ENCODE measurements around the gene RMDN2. TPM values are rescaled to one million over a fixed set of nuclear protein-coding genes. Genes with fewer than 3 reads are reported as not detected.

Gene RMDN2
- total RNA-seq, 1 experiment from 2014 or later, result 3.2 TPM

GRCh38 chr2:37985333-37985732 lies 60.2 kb downstream of the RMDN2 start:
- H3K36me3 Mint-ChIP-seq (ENCODE audit: insufficient read depth, unreplicated experiment), result no peaks in the 10 kb centered on the region
- ChIA-PET CTCF (interaction anchor here (0.6 to 1.5 kb wide), 8 partner anchors 51 to 291 kb away, joined by 3 to 8 read pairs (median 3); partner anchors contain the start of gene CYP1B1), POLR2A (interaction anchor here (0.6 to 2.7 kb wide), 5 partner anchors 91 to 548 kb away, joined by 3 to 9 read pairs (median 4); partner anchors contain the start of genes ATL2 and CYP1B1)
- intact Hi-C loops (cut with micrococcal nuclease), result loop anchor here (2.0 kb wide), 1 partner anchor 523 kb away; no protein-coding TSS in a partner anchor
- BruUV-seq (replicated peaks), result no TSS peak
- no peaks in the 10 kb centered on the region for H3K27me3 Mint-ChIP-seq (ENCODE audit: insufficient read depth, unreplicated experiment)
- H3K27ac Mint-ChIP-seq (ENCODE audit: low read depth, unreplicated experiment), result no peak overlapping the region
- peaks cover 14% of the 10 kb centered on the region for H3K4me1 Mint-ChIP-seq (ENCODE audit: insufficient read depth, unreplicated experiment)
- no peak overlapping the region for H3K4me3 Mint-ChIP-seq (ENCODE audit: unreplicated experiment)
- DNase-seq (ENCODE audit: unreplicated experiment), result peak; percentile 76
- TF ChIP-seq CTCF (IDR thresholded peaks at IDR 0.05; ENCODE audit: unreplicated experiment), result no peak
- no peaks in the 10 kb centered on the region for H3K9me3 Mint-ChIP-seq (ENCODE audit: unreplicated experiment)

GRCh38 chr2:37987098-37987775 lies 62.1 kb downstream of the RMDN2 start:
- Mint-ChIP-seq H3K4me3 (ENCODE audit: unreplicated experiment) (no peak overlapping the region), H3K36me3 (ENCODE audit: insufficient read depth, unreplicated experiment) (no peaks in the 10 kb centered on the region), H3K27ac (ENCODE audit: low read depth, unreplicated experiment) (no peak overlapping the region), H3K9me3 (ENCODE audit: unreplicated experiment) (no peaks in the 10 kb centered on the region), H3K27me3 (ENCODE audit: insufficient read depth, unreplicated experiment) (no peaks in the 10 kb centered on the region), H3K4me1 (ENCODE audit: insufficient read depth, unreplicated experiment) (peaks cover 9% of the 10 kb centered on the region)
- CTCF ChIA-PET, result interaction anchor here (0.7 to 1.5 kb wide), 4 partner anchors 89 to 286 kb away, joined by 3 to 5 read pairs (median 4); partner anchors contain the start of gene CYP1B1
- no peak for TF ChIP-seq CTCF (IDR thresholded peaks at IDR 0.05; ENCODE audit: unreplicated experiment)
- no peak for DNase-seq (ENCODE audit: unreplicated experiment)
- POLR2A ChIA-PET, result interaction anchor here (1.4 to 2.7 kb wide), 2 partner anchors 105 to 287 kb away, joined by 4 to 9 read pairs; no protein-coding TSS in a partner anchor
- intact Hi-C loops (cut with micrococcal nuclease), result no loop called here
- BruUV-seq (replicated peaks), result no TSS peak

GRCh38 chr2:37992601-37993000 lies 67.5 kb downstream of the RMDN2 start:
- Mint-ChIP-seq H3K9me3 (ENCODE audit: unreplicated experiment) (no peaks in the 10 kb centered on the region), H3K27me3 (ENCODE audit: insufficient read depth, unreplicated experiment) (no peaks in the 10 kb centered on the region), H3K4me1 (ENCODE audit: insufficient read depth, unreplicated experiment) (no peaks in the 10 kb centered on the region), H3K27ac (ENCODE audit: low read depth, unreplicated experiment) (no peak overlapping the region), H3K36me3 (ENCODE audit: insufficient read depth, unreplicated experiment) (peaks cover 6% of the 10 kb centered on the region), H3K4me3 (ENCODE audit: unreplicated experiment) (no peak overlapping the region)
- CTCF ChIA-PET, result interaction anchor here (1.1 to 2.7 kb wide), 3 partner anchors 84 to 282 kb away, joined by 5 to 8 read pairs (median 5); partner anchors contain the start of gene CYP1B1
- DNase-seq (ENCODE audit: unreplicated experiment), result no peak
- TF ChIP-seq CTCF (IDR thresholded peaks at IDR 0.05; ENCODE audit: unreplicated experiment), result no peak
- intact Hi-C loops (cut with micrococcal nuclease), result no loop called here
- POLR2A ChIA-PET, result interaction anchor here (1.2 kb wide), 1 partner anchor 182 kb away, joined by 4 read pairs; no protein-coding TSS in a partner anchor
- BruUV-seq (replicated peaks), result no TSS peak

- no peak for TF ChIP-seq CTCF (IDR thresholded peaks at IDR 0.05; ENCODE audit: unreplicated experiment)
- H3K4me3 Mint-ChIP-seq (ENCODE audit: unreplicated experiment), result no peak overlapping the region
- intact Hi-C loops (cut with micrococcal nuclease), result no loop called here
- no peaks in the 10 kb centered on the region for H3K27me3 Mint-ChIP-seq (ENCODE audit: insufficient read depth, unreplicated experiment)
- no peak overlapping the region for H3K27ac Mint-ChIP-seq (ENCODE audit: low read depth, unreplicated experiment)
- no peaks in the 10 kb centered on the region for H3K4me1 Mint-ChIP-seq (ENCODE audit: insufficient read depth, unreplicated experiment)
- H3K9me3 Mint-ChIP-seq (ENCODE audit: unreplicated experiment), result no peaks in the 10 kb centered on the region
- ChIA-PET CTCF (interaction anchor here (0.6 to 2.7 kb wide), 9 partner anchors 11 to 706 kb away, joined by 3 to 8 read pairs (median 5); partner anchors contain the start of gene CYP1B1), POLR2A (interaction anchor here (1.0 to 1.2 kb wide), 2 partner anchors 76 to 182 kb away, joined by 3 to 4 read pairs; no protein-coding TSS in a partner anchor)
- DNase-seq (ENCODE audit: unreplicated experiment), result peak; percentile 18
- BruUV-seq (replicated peaks), result no TSS peak
- peaks cover 6% of the 10 kb centered on the region for H3K36me3 Mint-ChIP-seq (ENCODE audit: insufficient read depth, unreplicated experiment)
Observed at GRCh38 chr2:37993143-37993542, 68.1 kb downstream of the RMDN2 start.

Data from MCF 10A (cell line).